ENCODE results near the gene NRXN3.

GRCh38 chr14:79910086-79910485, 1739.9 kb downstream of the NRXN3 start:
- TF ChIP-seq CTCF (conservative IDR thresholded peaks at IDR 0.05) (no peak), EZH2 (IDR thresholded peaks at IDR 0.05; ENCODE audit: low read depth) (no peak)

All from PC-9 (cell line).